ENCODE data around the gene ANKRD9.

Gene ANKRD9

DNA sequence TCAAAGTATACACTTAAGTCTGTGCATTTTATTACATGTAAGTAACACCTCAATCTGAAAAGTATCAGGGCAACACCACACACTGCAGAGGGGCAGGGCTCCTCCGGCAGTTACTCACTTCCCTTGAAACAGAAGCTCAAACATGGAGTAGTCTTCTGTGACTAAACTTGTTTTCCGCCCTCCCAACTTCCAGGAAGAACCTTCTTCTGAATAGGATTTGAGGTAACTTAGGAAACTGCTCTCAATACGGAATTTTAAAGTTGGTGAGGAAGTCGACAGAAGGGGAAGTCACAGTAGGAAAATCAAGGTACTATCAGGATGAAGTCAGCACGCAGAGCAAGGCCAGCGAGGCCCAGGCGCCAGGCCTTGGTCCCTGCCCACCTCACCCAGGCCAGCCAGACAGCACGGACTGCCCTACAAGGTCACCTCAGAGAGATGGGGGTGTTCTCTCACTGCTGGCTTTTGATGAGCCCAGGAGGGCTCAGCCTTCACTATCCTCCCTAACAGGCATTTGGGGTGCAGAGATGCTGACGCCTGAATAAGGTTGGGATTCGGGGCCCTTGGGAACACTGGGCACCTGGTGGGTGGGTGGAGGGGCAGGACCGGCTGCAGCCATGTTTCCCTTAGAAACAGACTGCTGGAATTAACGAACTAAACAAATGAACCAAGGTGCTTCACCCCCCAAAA, 5.8 kb downstream of the ANKRD9 start:
- H3K27ac ChIP-seq, result peak overlapping the region in 12 of 21 experiments; percentile 0 to 80 (median 33)
- no peak overlapping the region for H3K4me3 ChIP-seq

GRCh38 chr14:102502571-102502970, 7.0 kb downstream of the ANKRD9 start:
- Histone ChIP-seq H3K4me3 (no peak overlapping the region), H3K27ac (peak overlapping the region in 3 of 21 experiments; percentile 9 to 88 (median 49))

DNA sequence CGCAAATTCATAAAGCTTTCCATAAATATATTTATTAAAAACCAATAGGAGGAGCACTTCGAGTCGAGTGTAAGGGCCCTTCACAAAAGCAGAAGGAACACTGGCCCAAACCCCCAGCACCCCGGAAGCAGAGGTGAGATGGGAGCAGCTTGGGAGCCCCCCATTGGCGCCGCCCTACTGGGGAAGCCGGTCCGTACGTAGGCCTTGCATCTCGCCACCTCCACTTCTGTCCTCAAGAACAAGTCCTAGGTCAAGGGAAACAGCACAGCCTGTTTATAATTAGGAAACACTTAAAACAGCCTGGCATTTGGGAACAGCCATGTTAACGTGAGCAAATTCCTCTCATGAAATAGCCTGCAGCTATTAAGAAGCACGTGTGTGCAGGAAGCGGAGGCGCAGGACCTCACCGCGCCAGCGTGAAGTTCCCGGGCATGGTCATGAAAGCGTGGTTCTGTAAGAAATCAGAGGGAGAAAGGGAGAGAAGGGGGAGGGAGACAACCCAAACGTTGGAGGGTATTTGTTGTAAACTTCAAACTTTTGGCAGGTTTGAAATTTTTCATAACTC, 7.7 kb downstream of the ANKRD9 start:
- no peak overlapping the region for H3K4me3 ChIP-seq
- H3K27ac ChIP-seq, result peak overlapping the region in 7 of 21 experiments; percentile 17 to 88 (median 34)

DNA sequence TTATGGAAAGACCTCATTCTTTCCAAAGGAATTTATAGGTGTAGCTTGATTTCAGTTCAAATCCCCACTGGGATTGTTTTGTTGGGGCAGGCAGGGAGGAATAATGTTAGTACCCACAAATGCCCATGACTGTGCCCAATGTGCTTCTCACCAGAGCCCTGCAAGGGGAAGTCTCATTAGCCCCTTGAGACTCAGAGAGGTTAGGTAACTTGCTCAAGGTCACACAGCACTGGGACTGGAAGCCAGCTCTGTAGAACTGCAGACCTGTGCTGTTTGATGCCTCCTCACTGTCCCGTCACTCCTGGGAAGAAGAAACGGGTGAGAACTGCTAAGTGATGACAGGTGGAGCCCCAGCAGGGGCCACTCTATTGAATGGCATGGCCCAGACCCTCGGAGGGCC, 8.9 kb downstream of the ANKRD9 start:
- peak overlapping the region in 18 of 21 experiments; percentile 38 to 93 (median 75) for H3K27ac ChIP-seq
- no peak overlapping the region for H3K4me3 ChIP-seq

DNA sequence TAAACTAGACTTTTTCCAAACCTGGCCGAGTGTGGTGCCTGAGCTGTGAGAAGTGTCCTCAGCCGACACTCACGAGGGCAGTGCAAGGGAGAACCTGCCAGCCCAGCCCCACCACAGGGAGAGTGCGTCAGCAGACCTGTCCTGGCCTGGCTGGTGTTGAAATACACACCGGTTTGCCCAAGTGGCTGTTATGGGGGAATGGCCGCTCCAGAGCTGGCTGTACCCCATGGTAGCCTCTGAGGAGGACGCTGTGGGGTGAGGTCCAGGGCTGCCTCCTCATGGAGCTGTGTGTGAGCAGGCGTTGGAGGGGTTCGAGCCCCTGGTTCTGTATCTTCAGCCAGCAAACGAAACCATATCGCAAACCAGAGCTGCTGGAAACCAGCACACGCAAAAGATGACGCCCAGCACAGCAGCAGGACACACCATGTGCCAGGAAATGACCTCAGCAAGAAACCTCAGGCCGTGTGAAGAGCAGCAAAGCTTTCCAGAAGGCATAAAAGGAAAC, 9.4 kb downstream of the ANKRD9 start:
- Histone ChIP-seq H3K27ac (peak overlapping the region in 20 of 21 experiments; percentile 38 to 93 (median 74)), H3K4me3 (no peak overlapping the region)

GRCh38 chr14:102499401-102500157, 10.0 kb downstream of the ANKRD9 start:
- Histone ChIP-seq H3K4me3 (no peak overlapping the region), H3K27ac (peak overlapping the region in 19 of 21 experiments; percentile 43 to 93 (median 74))

DNA sequence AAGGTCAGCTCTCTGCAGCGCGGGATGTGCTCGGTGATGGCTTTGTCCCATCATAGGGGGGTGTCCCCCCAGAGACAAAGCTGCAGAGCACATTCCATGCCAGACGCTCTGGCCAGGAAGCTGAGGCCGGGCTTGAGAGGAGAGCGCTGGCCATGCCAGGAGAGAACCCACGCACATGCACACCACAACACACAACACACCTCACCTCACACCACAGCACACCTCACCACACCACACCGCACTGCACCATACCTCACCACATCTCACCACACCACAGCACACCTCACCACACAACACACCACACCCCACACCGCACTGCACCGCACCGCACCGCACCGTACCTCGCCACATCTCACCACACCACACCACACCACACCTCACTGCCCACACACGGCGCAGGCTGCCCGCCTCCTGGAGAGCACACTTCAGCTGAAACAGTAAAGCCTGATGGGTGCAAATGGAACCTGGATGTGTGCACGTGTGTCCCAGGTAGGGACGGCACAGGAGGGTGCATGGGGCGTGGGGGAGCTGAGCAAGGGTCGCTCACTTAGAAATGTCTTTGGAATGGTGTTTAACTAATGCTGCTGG, 10.8 kb downstream of the ANKRD9 start:
- H3K27ac ChIP-seq, result peak overlapping the region in 1 of 21 experiments; percentile 77
- H3K4me3 ChIP-seq, result no peak overlapping the region

- H3K27ac ChIP-seq, result peak overlapping the region in 2 of 21 experiments; percentile 15 to 77
- no peak overlapping the region for H3K4me3 ChIP-seq
These were observed 11.4 kb downstream of the ANKRD9 start for GRCh38 chr14:102497998-102498677.

GRCh38 chr14:102496958-102497744, 12.4 kb downstream of the ANKRD9 start:
- no peak overlapping the region for H3K4me3 ChIP-seq
- H3K27ac ChIP-seq, result peak overlapping the region in 1 of 21 experiments; percentile 15

DNA sequence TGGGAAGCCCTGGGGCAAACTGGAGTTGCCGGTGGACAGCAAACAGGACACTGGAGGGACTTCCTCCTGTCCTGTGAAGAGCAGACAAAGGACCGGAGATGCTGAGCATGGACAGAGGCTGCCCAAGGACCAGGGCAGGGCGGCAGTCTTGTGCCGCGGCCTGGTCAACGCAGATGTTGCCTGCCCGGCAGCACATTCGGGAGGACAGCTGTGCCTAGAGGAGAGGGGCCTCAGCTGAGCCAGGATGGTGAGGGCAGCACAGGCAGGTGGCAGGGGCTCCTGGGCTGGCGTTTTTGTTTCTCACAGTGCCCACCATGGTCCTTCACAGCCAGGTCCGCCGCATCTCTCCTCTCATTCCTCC, 13.3 kb downstream of the ANKRD9 start:
- no peak overlapping the region for H3K4me3 ChIP-seq
- no peak overlapping the region for H3K27ac ChIP-seq

- H3K4me3 ChIP-seq, result no peak overlapping the region
- peak overlapping the region in 1 of 21 experiments; percentile 19 for H3K27ac ChIP-seq
These were observed 13.9 kb downstream of the ANKRD9 start for GRCh38 chr14:102495491-102496330.

DNA sequence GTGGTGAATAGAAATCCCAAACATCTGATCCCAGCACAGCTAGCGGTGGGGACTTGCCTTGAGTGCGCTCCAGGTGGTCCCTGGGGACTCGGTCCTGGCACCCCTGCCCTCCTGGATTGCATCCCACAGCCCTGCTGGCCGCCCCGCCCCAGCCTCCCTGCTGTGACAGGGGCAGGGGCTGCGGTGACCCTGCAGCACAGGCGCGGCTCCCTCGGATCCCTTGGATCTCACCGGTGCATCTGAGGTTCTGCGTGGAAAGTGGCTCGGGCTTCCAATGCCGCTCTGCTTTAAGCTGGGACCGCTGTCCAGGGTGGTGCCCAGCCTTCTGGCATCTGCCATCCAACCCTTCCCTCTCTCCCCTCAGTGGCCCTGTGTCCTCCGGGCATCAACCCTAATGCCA, 16.0 kb downstream of the ANKRD9 start:
- Histone ChIP-seq H3K27ac (no peak overlapping the region), H3K4me3 (no peak overlapping the region)

- Histone ChIP-seq H3K4me3 (no peak overlapping the region), H3K27ac (no peak overlapping the region)
These were observed 16.5 kb downstream of the ANKRD9 start for GRCh38 chr14:102493096-102493495.

- no peak overlapping the region for H3K4me3 ChIP-seq
- H3K27ac ChIP-seq, result no peak overlapping the region
These were observed 17.1 kb downstream of the ANKRD9 start for GRCh38 chr14:102492531-102492910.

DNA sequence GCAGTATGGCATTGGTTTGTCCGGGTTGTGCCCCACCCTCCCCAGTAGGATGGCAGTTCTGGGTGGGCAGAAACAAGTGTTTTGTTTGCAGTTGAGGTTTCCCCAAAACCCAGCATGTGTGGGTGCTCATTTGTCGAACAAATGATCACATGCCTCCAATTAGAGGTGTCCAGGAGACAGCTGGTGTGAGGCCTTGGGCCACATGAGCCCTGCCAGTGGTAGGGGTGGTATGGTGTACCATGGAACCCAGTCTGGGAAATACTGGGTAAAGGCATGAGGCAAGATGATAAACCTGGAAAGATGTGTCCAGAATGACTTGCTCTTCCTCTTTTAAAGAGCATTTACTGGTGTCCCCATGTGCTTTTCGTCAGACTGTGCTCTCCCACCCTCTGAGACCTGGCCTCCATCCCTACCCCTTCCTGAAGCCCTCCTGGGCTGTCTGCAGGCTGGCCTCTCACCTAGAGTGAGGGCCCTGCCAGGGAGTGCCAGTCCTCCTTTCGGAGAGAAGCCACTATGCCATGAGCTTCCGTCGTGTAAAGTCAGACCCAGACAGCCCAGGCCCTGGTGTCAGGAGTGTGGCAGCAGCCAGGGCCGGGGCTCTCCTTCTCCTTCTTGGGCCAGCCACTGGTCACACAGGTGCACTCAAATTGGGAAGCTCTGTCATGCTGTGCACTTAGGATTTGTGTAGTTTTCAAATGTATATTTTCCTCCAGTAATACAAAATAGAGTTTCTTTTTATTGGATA, 17.6 kb downstream of the ANKRD9 start:
- H3K27ac ChIP-seq, result peak overlapping the region in 1 of 21 experiments; percentile 13

DNA sequence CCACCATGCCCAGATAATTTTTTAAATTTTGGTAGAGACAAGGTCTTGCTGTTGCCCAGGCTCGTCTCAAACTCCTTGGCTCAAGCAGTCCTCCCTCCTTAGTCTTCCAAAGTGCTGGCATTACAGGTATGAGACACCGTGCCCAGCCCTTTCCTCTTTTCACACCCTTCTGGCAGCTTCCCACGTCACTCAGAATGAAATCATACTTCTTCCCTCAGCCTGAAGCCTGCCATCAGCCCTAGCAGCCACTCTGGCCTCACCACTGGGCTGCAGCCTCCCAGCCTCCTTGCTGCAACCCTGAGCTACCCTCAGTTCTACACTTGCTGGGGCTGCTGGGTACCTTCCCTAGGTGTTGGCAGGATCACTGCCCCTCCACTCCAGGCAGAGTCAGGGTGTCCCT, 18.2 kb downstream of the ANKRD9 start:
- no peak overlapping the region for H3K4me3 ChIP-seq
- peak overlapping the region in 1 of 21 experiments; percentile 13 for H3K27ac ChIP-seq

More for the DNA sequence above, 17.6 kb downstream of the ANKRD9 start:
- no peak overlapping the region for H3K4me3 ChIP-seq

DNA sequence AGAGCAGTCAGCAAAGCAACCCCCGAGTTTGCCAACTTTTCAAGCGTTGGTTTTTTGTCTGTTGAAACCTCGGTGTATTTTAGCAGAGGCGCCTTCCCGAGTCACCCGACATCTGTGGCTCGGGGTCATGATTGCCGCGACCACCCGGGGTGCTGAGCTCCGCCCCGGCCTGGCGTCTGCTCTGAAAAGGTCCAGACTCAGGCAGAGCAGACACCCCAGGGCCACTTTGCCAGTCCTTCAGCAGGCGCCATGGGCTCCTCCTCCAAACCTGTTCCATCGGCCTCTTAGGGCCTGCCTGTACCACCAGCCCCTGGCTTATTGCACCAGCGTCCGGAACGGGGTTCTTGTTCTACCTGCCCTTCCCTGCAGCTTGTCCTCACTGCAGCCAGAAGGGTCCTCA, 19.1 kb downstream of the ANKRD9 start:
- H3K4me3 ChIP-seq, result no peak overlapping the region
- H3K27ac ChIP-seq, result no peak overlapping the region

Measured in skin epidermis (tissue), 12 donors.